ACHN (cell line): ENCODE measurements around the gene ANKRD2.
"Not testable (repeated sequence)": the region's sequence is repeated elsewhere in the genome, so short reads cannot be mapped to it uniquely, and the experiment has no call there.

Experiments used
- DNase-seq: peaks from one replicate; pipeline ENCODE4 v3.0.0-alpha.2; 2015
- in situ Hi-C: cut with HindIII; loops from 2 replicates; pipeline ENCODE4 v1.10.0; 2017; ENCODE audit warnings: low sequenced_read_pairs, low pct_ligation_motif_present, low pct_unique_long_range_greater_than_20kb

The ANKRD2 gene

GRCh38 chr10:97572214-97572989 is at the start of gene ANKRD2:
TSS of gene ANKRD2 (plus strand) at chr10:97572779. CDS start at chr10:97572789, 10 bp downstream.
- in situ Hi-C loops = no loop called here
- peak; percentile 90 for DNase-seq

- no peak for DNase-seq
- in situ Hi-C loops = no loop called here
Observed at GRCh38 chr10:97522937-97523336, 49.6 kb upstream of the ANKRD2 start.

- in situ Hi-C loops = no loop called here
- no peak for DNase-seq
Observed at GRCh38 chr10:97525086-97525485, 47.5 kb upstream of the ANKRD2 start.

GRCh38 chr10:97525683-97526110 is 46.9 kb upstream of the ANKRD2 start:
- no peak for DNase-seq
- in situ Hi-C loops = no loop called here

- in situ Hi-C loops, DNase-seq: not testable (repeated sequence)
Observed at GRCh38 chr10:97528876-97529275, 43.7 kb upstream of the ANKRD2 start.

- in situ Hi-C loops = no loop called here
Observed at GRCh38 chr10:97529685-97530465, 42.7 kb upstream of the ANKRD2 start.

GRCh38 chr10:97531401-97531986 is 41.1 kb upstream of the ANKRD2 start:
- DNase-seq = peak; percentile 64
- in situ Hi-C loops = no loop called here

More at GRCh38 chr10:97529685-97530465, 42.7 kb upstream of the ANKRD2 start:
- DNase-seq = peak; percentile 33

- in situ Hi-C loops = no loop called here
- DNase-seq = peak; percentile 72
Observed at GRCh38 chr10:97532935-97533671, 39.5 kb upstream of the ANKRD2 start.

- in situ Hi-C loops = no loop called here
- DNase-seq = no peak
Observed at GRCh38 chr10:97533888-97534287, 38.7 kb upstream of the ANKRD2 start.

GRCh38 chr10:97534746-97535367 is 37.7 kb upstream of the ANKRD2 start:
- peak; percentile 43 for DNase-seq
- in situ Hi-C loops = no loop called here

GRCh38 chr10:97537186-97537869 is 35.3 kb upstream of the ANKRD2 start:
- no peak for DNase-seq
- in situ Hi-C loops = no loop called here

- DNase-seq = peak; percentile 61
- in situ Hi-C loops = no loop called here
Observed at GRCh38 chr10:97538411-97538810, 34.2 kb upstream of the ANKRD2 start.

- in situ Hi-C loops = no loop called here
- DNase-seq = no peak
Observed at GRCh38 chr10:97538839-97539238, 33.7 kb upstream of the ANKRD2 start.

GRCh38 chr10:97539523-97540200 is 32.9 kb upstream of the ANKRD2 start:
- DNase-seq = peak; percentile 43
- in situ Hi-C loops = no loop called here

- in situ Hi-C loops = no loop called here
- no peak for DNase-seq
Observed at GRCh38 chr10:97540669-97541500, 31.7 kb upstream of the ANKRD2 start.

- peak; percentile 89 for DNase-seq
- in situ Hi-C loops = no loop called here
Observed at GRCh38 chr10:97542169-97543024, 30.2 kb upstream of the ANKRD2 start.
